ENCODE results near the gene PLEK.
A peak's percentile ranks its signal among the peaks of the same experiment; 100 is the strongest.
"Not testable (repeated sequence)": the region's sequence is repeated elsewhere in the genome, so short reads cannot be mapped to it uniquely, and the experiment has no call there.

Gene PLEK

GRCh38 chr2:68352651-68353391 lies 12.3 kb upstream of the PLEK start:
- no peak for DNase-seq

GRCh38 chr2:68356599-68357239 lies 8.4 kb upstream of the PLEK start:
- no peak for DNase-seq

- DNase-seq: peak in 7 of 14 donors; percentile 14 to 26 (median 21)
These were observed 7.3 kb upstream of the PLEK start for GRCh38 chr2:68357605-68358337.

- DNase-seq: no peak
These were observed 5.2 kb upstream of the PLEK start for GRCh38 chr2:68359889-68360288.

DNA sequence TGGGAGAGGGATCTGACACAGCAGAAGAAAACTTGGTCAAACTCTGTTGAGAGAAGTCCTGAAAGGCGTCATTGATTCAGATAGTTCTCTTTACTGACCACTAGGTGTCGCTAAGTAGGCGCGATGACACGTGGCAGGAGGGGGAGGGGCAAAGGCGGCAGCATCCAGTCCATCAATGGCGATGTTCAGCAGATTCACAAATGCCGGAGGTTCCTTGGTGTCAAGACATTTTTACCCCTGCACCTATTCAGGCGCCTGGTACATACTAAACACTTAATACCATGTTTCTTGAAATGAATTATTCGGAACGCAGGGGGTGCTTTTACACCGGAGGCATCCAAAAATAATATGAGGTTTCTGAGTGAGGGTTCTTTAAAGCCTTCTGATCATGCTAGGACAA lies 3.0 kb upstream of the PLEK start:
- DNase-seq: peak in 8 of 14 donors; percentile 7 to 60 (median 20)

- no peak for DNase-seq
These were observed 2.3 kb upstream of the PLEK start for GRCh38 chr2:68362749-68363148.

DNA sequence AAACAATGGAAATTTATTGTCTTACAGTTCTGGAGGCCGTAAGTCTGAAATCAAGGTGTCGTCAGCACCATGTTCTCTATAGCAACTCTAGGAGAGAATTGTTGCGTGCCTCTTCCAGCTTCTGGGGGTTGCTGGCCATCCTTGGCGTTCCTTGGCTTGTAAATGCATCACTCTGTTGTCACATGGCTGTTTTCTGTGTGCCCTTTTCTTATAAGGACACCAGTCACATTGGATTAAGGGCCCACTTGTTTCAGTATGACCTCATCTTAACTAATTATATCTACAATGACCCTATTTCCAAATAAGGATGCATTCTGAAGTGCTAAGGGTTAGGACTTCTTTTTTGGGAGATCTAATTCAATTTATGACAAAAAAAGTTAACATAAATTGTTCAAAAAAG lies 1.4 kb upstream of the PLEK start:
- no peak for DNase-seq

DNA sequence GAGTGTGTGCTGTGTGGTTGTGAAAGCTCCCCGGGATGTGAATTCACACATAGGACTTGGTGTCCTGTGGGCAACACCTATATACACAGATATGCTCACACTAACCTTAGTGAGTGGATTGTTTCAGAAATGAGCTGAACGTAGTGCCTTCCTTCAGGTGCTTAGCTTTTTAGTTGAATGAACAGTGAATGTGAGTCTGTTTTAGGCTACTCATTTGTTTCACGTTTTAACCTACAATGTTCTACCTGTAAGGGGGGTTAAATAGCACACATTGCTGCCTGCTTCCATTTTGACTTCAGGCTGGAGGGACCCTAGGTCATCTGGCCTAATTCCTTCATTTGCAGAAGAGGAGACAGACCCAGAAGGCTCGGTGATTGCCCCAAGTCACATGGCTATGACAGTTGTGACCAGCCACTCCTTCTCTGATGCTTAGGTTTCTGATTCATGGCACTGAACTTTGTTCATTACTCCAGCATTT lies 1.0 kb downstream of the PLEK start:
- DNase-seq: peak in 1 of 14 donors; percentile 25

DNA sequence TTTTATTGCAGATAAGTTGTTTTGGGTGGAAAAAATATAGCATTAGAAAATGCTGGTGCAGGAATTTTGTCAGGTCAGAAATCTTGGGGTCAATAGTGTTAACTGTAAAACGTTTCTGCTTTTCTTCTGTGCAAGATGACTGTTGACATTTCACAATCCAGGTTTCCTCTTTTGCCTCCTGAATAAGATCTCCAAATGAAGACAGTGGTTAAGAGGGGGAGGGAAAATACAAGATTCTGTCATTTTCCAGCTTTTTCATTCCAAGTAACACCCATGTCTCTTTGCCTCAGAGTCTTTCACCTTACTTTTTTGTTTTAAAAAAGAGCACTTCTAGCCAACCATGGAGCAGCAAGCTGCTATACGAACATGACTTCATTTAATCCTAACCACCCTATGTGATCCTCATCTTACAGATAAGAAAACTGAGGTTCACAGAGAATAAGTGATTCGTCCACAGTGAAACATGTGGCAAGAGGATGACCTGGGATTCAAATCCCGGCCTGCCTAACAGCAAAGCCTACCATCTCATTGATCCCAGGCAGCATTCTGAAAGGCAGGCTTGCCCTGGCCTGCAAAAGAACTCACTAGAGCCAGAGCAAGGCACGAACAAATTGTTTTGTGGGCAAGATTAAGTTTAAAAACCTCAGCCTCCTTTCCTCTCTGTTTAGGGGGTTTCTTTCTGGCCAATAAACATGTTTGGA lies 3.0 kb downstream of the PLEK start:
- DNase-seq: no peak

- peak in 5 of 14 donors; percentile 9 to 50 (median 16) for DNase-seq
These were observed 3.7 kb downstream of the PLEK start for GRCh38 chr2:68368654-68369336.

- no peak for DNase-seq
These were observed 4.3 kb downstream of the PLEK start for GRCh38 chr2:68369337-68369734.

- no peak for DNase-seq
These were observed 6.1 kb downstream of the PLEK start for GRCh38 chr2:68371138-68371537.

DNA sequence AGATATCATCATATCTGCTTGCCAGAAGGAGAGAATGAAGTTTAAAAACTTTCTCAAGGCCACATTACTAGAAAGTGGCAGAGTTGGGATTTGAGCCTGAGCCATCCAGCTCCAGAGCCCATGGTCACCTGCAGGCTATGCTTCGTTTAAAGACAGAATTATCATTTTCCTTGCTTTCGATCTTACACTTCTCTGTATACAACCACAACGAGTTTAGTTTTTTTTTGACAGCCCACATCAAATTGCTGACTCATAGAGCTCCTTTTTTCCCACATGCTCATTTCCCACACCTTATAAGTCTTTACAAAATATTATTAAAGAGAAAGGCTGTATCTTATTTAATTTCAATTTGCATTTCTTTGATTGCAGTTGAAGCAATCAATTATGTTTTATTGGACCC lies 6.5 kb downstream of the PLEK start:
- no peak for DNase-seq

DNA sequence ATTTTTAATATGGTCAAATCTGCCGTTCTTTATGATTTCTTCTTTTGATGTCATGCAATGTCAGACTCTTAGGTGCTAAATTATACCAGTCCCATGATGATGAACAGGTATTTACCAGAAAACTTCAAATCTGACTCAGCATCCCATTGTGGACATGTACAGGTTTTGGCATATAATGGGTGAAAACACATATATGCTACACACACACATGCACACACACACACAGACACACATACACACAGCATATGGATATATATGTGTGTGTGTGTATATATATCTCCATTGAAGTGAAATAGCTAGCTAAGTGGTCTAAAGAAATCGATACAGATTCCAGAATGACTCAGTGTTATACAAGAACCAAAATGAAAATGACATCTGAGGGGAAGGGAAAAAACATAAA lies 7.4 kb downstream of the PLEK start:
- DNase-seq: no peak

DNA sequence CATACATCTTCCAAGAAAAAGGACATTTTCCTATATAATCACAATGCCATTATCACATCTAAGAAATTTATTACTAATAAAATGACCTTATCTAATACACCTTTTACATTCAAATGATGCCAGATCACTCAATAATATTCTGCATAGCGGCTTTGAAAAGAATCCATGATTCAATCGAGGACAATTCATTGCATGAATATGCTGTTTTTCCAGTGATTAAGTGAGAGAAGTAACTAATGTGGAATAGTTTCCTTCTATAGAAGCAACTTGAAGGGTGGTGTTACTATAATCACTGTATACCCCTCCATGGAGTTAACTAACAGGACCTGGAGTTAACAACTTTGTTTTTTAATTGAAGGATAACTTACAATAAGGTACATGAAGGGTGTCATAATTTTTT lies 9.1 kb downstream of the PLEK start:
- DNase-seq: no peak

- no peak for DNase-seq
These were observed 10.5 kb downstream of the PLEK start for GRCh38 chr2:68375582-68375981.

- no peak for DNase-seq
These were observed 12.2 kb downstream of the PLEK start for GRCh38 chr2:68377137-68377780.

DNA sequence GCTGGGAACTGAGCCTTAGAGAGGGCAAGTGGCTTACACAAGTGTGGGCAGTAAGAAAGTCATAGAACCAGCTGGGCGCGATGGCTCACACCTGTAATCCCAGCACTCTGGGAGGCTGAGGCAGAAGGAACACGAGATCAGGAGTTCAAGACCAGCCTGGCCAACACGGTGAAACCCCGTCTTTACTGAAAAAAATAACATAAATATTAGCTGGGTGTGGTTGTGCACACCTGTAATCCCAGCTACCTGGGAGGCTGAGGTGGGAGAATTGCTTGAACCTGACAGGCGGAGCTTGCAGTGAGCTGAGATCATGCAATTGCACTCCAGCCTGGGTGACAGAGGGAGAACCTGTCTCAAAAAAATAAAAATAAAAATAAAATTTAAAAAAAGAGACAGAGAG lies 13.7 kb downstream of the PLEK start:
- not testable (repeated sequence) for DNase-seq

DNA sequence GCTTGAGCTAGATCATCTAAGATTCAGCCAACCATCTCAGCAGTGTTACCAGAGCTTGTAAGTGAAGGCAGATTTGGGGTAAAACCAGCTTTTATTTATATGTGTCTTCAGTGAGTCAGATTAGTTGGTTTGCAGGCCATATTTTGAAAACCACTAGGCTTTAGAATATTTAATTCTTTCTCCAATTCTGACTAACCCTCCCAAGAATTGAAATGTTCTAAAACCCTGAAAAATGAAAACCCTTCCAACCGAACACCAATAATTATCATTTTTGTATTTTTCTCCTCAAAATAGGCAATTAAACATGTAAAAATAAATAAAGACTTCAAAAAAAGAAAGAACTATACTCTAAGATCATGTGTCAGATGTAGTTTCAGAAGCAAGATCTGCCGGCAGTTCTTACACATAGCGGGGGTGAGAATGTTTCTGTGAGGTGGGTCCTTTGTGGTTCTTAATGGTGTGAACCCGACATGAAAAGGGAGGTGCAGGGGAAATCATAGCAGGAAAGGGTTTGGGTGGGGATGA lies 14.2 kb downstream of the PLEK start:
- no peak for DNase-seq

DNA sequence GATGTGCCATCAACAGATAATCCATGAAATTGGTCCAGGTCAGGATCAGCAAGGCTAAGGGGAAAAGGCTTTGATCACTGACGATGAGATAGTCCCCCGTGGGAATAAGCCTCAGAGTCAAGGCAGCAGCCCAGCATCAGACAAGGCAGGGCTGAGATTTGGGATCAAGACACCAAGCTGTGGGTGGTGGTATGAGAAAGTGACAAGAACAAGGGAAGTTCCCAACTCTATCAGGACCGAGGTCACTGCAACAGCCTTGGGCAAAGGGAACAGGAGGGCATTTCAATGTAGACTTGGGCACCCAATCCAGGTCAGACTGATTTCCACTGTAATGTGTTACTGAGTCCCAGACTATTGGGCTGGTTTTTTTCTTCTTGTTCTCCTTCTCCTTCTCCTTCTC lies 18.7 kb downstream of the PLEK start:
- no peak for DNase-seq

GRCh38 chr2:68384485-68385107 lies 19.5 kb downstream of the PLEK start:
- no peak for DNase-seq
